ENCODE results near the gene ZNF778. TPM values are rescaled to one million over a fixed set of nuclear protein-coding genes. Genes with fewer than 3 reads are reported as not detected.

Gene ZNF778
- total and polyA plus RNA-seq, 2 of the 8 experiments (the other 6 are each of a cell fraction or from before 2014, with no cell fraction given), result 9.5 to 21.9 TPM

- TF ChIP-seq PHF8 (conservative IDR thresholded peaks at IDR 0.05; ENCODE audit: low read depth, low read length), result no peak
- TF ChIP-seq HDAC2 (IDR thresholded peaks at IDR 0.05; ENCODE audit: borderline replicate concordance in 1 of 2, low read depth in 2 of 2, low read length in 2 of 2), result no peak
- no peak for TF ChIP-seq SP2 (IDR thresholded peaks at IDR 0.05; ENCODE audit: low read length)
- TF ChIP-seq POLR2A (IDR thresholded peaks at IDR 0.05; ENCODE audit: control extremely low read depth in 1 of 2, low read depth in 2 of 2, low read length in 2 of 2), result no peak
Observed at GRCh38 chr16:89269805-89270665, 52.5 kb downstream of the ZNF778 start (continued).
